Left ventricle myocardium inferior (tissue), 1 donor: Measurements from ENCODE around the gene SERPINH1. TPM values are rescaled to one million over a fixed set of nuclear protein-coding genes. Genes with fewer than 3 reads are reported as not detected.

ENCODE experiments used
- DNase-seq: peaks from one replicate; pipeline ENCODE4 v3.0.0-alpha.2; 2020
- H3K27ac ChIP-seq: fragments of 200-600 bp; replicated peaks from 2 replicates; pipeline ENCODE4 v1.8.0; 2021
- H3K27me3 ChIP-seq: fragments of 200-600 bp; 2 replicates; pipeline ENCODE4 v1.8.0; 2021; ENCODE audit warnings: low read depth
- H3K36me3 ChIP-seq: fragments of 200-600 bp; 2 replicates; pipeline ENCODE4 v1.8.0; 2021
- H3K4me1 ChIP-seq: fragments of 200-600 bp; 2 replicates; pipeline ENCODE4 v1.8.0; 2021
- H3K4me3 ChIP-seq: fragments of 200-600 bp; 2 replicates; pipeline ENCODE4 v1.8.0; 2021; ENCODE audit warnings: mild to moderate bottlenecking, moderate library complexity
- H3K9me3 ChIP-seq: fragments of 200-600 bp; replicated peaks from 2 replicates; pipeline ENCODE4 v1.8.0; 2021
- CTCF ChIP-seq: fragments of 200-600 bp; IDR thresholded peaks from 2 replicates; pipeline ENCODE4 v1.8.0; 2021; ENCODE audit warnings: antibody characterized with exemption, mild to moderate bottlenecking, borderline replicate concordance
- intact Hi-C: fragments of 100-400 bp; cut with micrococcal nuclease; formaldehyde crosslinking; loops from one replicate; pipeline ENCODE4 v1.11.0; 2022
- total RNA-seq: library from RNA; stranded (reverse); fragmentation: NEBNext Ultra II Directional; extraction: Animal tissue kit (Norgen Biotek cat#: 25700); gene quantifications from one replicate; pipeline ENCODE4 v1.2.1, GENCODE V29; 2021
- donor health status: DM: no; HTN: yes; CAD: no; lungs with severe emphysema.

SERPINH1 gene
- total RNA-seq, 1 donor from 2014 or later: 57.6 TPM

DNA sequence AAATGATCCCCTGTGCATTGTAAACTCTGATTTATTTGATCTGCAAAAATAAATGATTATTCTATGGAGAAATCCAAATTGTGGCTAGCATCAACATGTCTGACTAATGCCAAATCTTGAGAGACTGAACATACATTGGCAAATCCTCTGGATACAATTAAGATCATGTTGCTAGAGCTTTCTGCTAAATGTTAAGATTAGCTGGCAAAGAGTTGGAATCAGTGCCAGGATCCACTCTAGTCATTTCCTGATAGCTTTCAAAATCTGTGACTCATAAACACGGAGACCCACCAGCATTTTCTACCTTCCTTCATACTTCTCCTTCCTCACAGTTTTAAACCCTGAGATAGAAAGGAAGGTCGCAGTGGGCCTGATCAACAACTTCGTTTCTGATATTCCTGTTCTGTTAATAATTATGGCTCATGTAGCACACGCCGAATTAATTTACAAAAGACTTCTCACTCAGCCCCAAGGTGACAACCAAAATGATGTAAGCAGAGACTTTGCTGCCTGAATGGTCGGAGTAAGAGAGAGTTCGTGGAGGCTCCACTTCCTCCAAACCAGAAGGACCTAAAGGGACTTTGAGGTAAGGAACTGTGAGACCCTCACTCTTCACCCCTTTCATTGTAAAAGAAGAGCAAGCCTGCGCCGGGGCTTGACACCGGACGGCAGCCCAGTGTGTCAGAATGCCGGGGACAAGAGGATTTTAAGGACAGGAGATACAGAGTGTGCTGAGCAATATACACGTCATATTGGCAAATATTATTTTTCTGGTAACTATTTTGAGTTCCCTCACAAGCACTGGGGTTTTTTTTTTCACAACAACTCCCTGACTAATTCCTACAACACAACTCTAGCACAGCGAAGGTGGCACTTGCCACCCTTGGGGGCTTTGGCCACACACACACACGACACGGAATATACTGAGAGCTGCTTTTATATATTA, 42.0 kb downstream of the SERPINH1 start:
- H3K9me3 ChIP-seq: no peaks in the 10 kb centered on the region
- TF ChIP-seq CTCF: no peak
- no peak for DNase-seq
- peaks cover 13% of the 10 kb centered on the region for H3K36me3 ChIP-seq
- no peaks in the 10 kb centered on the region for H3K27me3 ChIP-seq
- no peak overlapping the region for H3K4me3 ChIP-seq
- intact Hi-C loops: no loop called here
- no peak overlapping the region for H3K27ac ChIP-seq
- H3K4me1 ChIP-seq: no peaks in the 10 kb centered on the region

DNA sequence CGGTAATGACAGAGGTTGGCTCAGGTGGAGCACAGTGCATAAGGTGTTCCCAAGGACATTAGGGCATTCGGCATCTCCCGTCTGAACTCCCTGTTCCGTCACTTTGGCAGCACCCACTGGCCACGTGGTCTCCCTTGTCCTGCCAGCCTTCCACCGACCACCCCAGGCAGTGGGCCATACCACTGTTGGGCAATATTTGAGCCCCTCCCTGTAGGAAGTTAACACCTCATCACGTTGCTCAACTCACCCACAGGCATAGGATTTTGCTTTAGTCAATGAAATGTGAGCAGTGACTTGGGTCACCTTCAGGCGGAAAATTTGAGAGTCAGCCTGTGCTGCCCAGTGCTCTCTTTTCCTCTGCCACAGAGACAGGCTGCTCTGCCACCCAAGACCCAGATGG, 44.0 kb downstream of the SERPINH1 start:
- Histone ChIP-seq H3K9me3 (no peaks in the 10 kb centered on the region), H3K4me3 (no peak overlapping the region), H3K4me1 (no peaks in the 10 kb centered on the region), H3K27ac (no peak overlapping the region), H3K27me3 (no peaks in the 10 kb centered on the region), H3K36me3 (peaks cover 13% of the 10 kb centered on the region)
- no peak for DNase-seq
- intact Hi-C loops: no loop called here
- no peak for TF ChIP-seq CTCF

DNA sequence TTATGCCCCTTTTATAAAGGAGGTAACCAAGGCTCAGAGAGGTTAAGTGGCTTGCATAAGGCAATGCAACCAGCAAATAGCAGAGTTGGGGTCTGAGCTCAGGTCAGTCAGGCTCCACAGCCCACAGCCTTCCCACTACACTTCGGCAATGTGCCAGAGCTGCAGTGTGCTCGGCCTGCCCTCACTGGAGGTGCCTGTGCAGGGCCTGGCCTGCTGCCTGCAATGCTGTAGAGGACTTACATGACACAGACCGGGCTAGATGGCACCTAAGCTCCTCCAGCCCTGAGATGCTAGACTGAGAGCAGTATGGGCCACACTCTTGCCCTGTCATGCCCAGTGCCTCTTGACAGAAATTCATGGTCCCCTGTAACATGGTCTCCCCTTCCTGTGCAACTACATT, 49.8 kb downstream of the SERPINH1 start:
- TF ChIP-seq CTCF: no peak
- Histone ChIP-seq H3K4me3 (no peak overlapping the region), H3K4me1 (peaks cover 6% of the 10 kb centered on the region), H3K27me3 (no peaks in the 10 kb centered on the region), H3K9me3 (no peaks in the 10 kb centered on the region), H3K36me3 (peaks cover 10% of the 10 kb centered on the region), H3K27ac (no peak overlapping the region)
- no peak for DNase-seq
- intact Hi-C loops: no loop called here

GRCh38 chr11:75615751-75616150, 53.7 kb downstream of the SERPINH1 start:
- Histone ChIP-seq H3K27me3 (no peaks in the 10 kb centered on the region), H3K9me3 (peaks cover 16% of the 10 kb centered on the region), H3K4me1 (peaks cover 6% of the 10 kb centered on the region), H3K36me3 (no peaks in the 10 kb centered on the region), H3K4me3 (no peak overlapping the region), H3K27ac (no peak overlapping the region)
- DNase-seq: no peak
- TF ChIP-seq CTCF: no peak
- intact Hi-C loops: no loop called here

DNA sequence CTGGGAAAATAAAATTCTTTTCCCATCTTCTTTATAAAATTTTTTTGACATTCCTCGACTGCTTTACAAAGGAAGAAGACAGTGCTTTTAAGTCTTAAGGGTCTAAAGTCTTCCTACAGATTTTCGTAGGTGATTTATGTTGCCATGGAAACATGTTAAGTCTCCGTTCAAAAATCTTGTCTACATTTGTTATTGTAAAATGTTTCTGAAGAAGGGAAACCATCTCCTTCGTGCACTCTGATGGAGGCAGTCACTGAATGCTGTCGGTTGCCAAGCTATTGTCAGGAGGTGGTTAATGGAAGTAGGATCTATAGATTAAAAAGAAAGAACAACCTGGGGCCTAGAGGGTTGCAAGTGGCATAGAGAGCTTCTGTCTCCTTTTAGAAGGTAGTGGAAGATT, 54.2 kb downstream of the SERPINH1 start:
- Histone ChIP-seq H3K27ac (no peak overlapping the region), H3K4me1 (peaks cover 6% of the 10 kb centered on the region), H3K36me3 (no peaks in the 10 kb centered on the region), H3K27me3 (no peaks in the 10 kb centered on the region), H3K9me3 (peaks cover 16% of the 10 kb centered on the region), H3K4me3 (no peak overlapping the region)
- intact Hi-C loops: no loop called here
- no peak for TF ChIP-seq CTCF
- DNase-seq: no peak

Other genes starting within 250 kb of the SERPINH1 start
- 25.9 TPM for gene ARRB1, start 210.6 kb upstream of the SERPINH1 start, total RNA-seq
- gene RPS3, start 162.7 kb upstream of the SERPINH1 start, total RNA-seq: 864 TPM
- gene KLHL35, start 129.1 kb upstream of the SERPINH1 start, total RNA-seq: 0.74 TPM
- 4.4 TPM for gene GDPD5, start 36.3 kb upstream of the SERPINH1 start, total RNA-seq
- gene MAP6, start 106.8 kb downstream of the SERPINH1 start, total RNA-seq: 5.7 TPM
- gene MOGAT2, start 155.6 kb downstream of the SERPINH1 start, total RNA-seq: not detected
- 6.9 TPM for gene DGAT2, start 206.5 kb downstream of the SERPINH1 start, total RNA-seq